PFSK-1 (cell line): ENCODE results near the gene ACACA.

Experiments used
- FOXP2 ChIP-seq: optimal IDR thresholded peaks from 2 replicates; pipeline ENCODE3; 2011; ENCODE audit warnings: borderline replicate concordance, control low read depth, inconsistent platforms; ENCODE audit not compliant: insufficient read depth; ENCODE audit errors: extremely low read length, extremely low read depth
- POLR2AphosphoS5 ChIP-seq: IDR thresholded peaks from 2 replicates; pipeline ENCODE4 v1.6.1; 2012; ENCODE audit warnings: low read depth, mild to moderate bottlenecking, control low read depth, low read length, moderate library complexity
- REST ChIP-seq, 2 experiments: IDR thresholded peaks; 2 replicates each; pipeline versions ENCODE4 v1.6.1 to v1.8.0; 2011 to 2012; ENCODE audit warnings: low read depth in 2 of 2, low read length in 2 of 2, control low read depth in 1 of 2, inconsistent platforms in 1 of 2, mild to moderate bottlenecking in 1 of 2, moderate library complexity in 1 of 2; ENCODE audit not compliant: insufficient read depth in 1 of 2
- SIN3A ChIP-seq: IDR thresholded peaks from 2 replicates; pipeline ENCODE4 v1.6.1; 2012; ENCODE audit warnings: mild to moderate bottlenecking, low read length, moderate library complexity, borderline replicate concordance; ENCODE audit not compliant: insufficient read depth

DNA sequence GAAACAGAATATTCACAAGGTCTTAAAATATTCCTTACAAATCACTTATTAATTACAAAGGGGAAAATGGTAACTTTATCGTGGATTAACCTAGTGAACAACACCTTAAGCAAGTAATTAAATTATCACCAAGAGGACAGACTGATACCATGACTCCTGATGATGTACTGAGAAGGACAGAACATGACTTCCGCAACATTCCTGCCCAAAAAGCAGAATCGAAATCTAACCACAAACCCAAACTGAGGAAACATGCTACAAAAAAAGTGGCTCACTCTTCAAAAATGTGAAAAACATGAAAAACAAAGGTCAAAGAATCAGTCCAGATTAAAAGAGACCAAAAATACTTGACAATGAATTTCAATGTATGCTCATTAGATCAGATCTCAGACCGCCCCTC is 306.4 kb downstream of the ACACA start:
- no peak for TF ChIP-seq REST (IDR thresholded peaks at IDR 0.05; ENCODE audit: insufficient read depth in 1 of 2, low read depth in 2 of 2, low read length in 2 of 2)
- no peak for TF ChIP-seq POLR2AphosphoS5
- TF ChIP-seq SIN3A = no peak
- no peak for TF ChIP-seq FOXP2
